ENCODE data around the gene AMIGO2. TPM values are rescaled to one million over a fixed set of nuclear protein-coding genes. Genes with fewer than 3 reads are reported as not detected.

AMIGO2 gene
- total RNA-seq, 6 experiments from 2014 or later, result 0.88 to 4.3 (median 1.9) TPM

GRCh38 chr12:47084172-47084571 lies 4.4 kb upstream of the AMIGO2 start:
- Histone ChIP-seq H3K36me3 (no peaks in the 10 kb centered on the region), H3K27me3 (no peaks in the 10 kb centered on the region), H3K4me1 (no peaks in the 10 kb centered on the region), H3K9me3 (no peaks in the 10 kb centered on the region), H3K4me3 (no peak overlapping the region), H3K27ac (no peak overlapping the region)
- no peak for TF ChIP-seq CTCF (IDR thresholded peaks at IDR 0.05)
- TF ChIP-seq POLR2A (IDR thresholded peaks at IDR 0.05), result no peak
- ATAC-seq (no peak), DNase-seq (no peak)
- WGBS (ENCODE audit: insufficient coverage, low coverage, low lambda C conversion rate, missing lambda C conversion rate), result 64% methylated on average over 1 of the region's 1 CpG
- intact Hi-C loops (cut with DNase I), result no loop called here

- 55% methylated on average over 7 of the region's 7 CpGs for WGBS (ENCODE audit: insufficient coverage, low coverage, low lambda C conversion rate, missing lambda C conversion rate)
- no peak for DNase-seq
- Histone ChIP-seq H3K4me1 (peaks cover 0 to 5% (median 2%) of the 10 kb centered on the region in 4 donors), H3K9me3 (no peaks in the 10 kb centered on the region), H3K4me3 (no peak overlapping the region), H3K36me3 (no peaks in the 10 kb centered on the region), H3K27me3 (no peaks in the 10 kb centered on the region), H3K27ac (no peak overlapping the region)
- ATAC-seq, result no peak
- TF ChIP-seq CTCF (IDR thresholded peaks at IDR 0.05), result no peak
- no peak for TF ChIP-seq POLR2A (IDR thresholded peaks at IDR 0.05)
- intact Hi-C loops (cut with DNase I), result no loop called here
These were observed 3.2 kb upstream of the AMIGO2 start for GRCh38 chr12:47082796-47083621.

GRCh38 chr12:47082283-47082682 lies 2.5 kb upstream of the AMIGO2 start:
- TF ChIP-seq CTCF (IDR thresholded peaks at IDR 0.05) (no peak), POLR2A (IDR thresholded peaks at IDR 0.05) (no peak)
- intact Hi-C loops (cut with DNase I), result no loop called here
- DNase-seq, result no peak

GRCh38 chr12:47080725-47081502 lies 1.2 kb upstream of the AMIGO2 start:
- intact Hi-C loops (cut with DNase I), result no loop called here
- Histone ChIP-seq H3K4me1 (peaks cover 0 to 5% (median 2%) of the 10 kb centered on the region in 4 donors), H3K4me3 (peak overlapping the region; percentile 51 to 68 (median 54)), H3K27ac (peak overlapping the region; percentile 69 to 79 (median 77)), H3K9me3 (no peaks in the 10 kb centered on the region), H3K36me3 (no peaks in the 10 kb centered on the region), H3K27me3 (no peaks in the 10 kb centered on the region)
- no peak for TF ChIP-seq POLR2A (IDR thresholded peaks at IDR 0.05)
- no peak for TF ChIP-seq CTCF (IDR thresholded peaks at IDR 0.05)
- DNase-seq (peak; percentile 57 to 72 (median 66)), ATAC-seq (peak; percentile 32 to 45 (median 38))
- 27% methylated on average over 26 of the region's 26 CpGs for WGBS (ENCODE audit: insufficient coverage, low coverage, low lambda C conversion rate, missing lambda C conversion rate)

More at GRCh38 chr12:47082283-47082682, 2.5 kb upstream of the AMIGO2 start:
- H3K27ac ChIP-seq, result no peak overlapping the region
- H3K36me3 ChIP-seq, result no peaks in the 10 kb centered on the region
- H3K27me3 ChIP-seq, result no peaks in the 10 kb centered on the region
- H3K4me3 ChIP-seq, result no peak overlapping the region
- no peaks in the 10 kb centered on the region for H3K9me3 ChIP-seq
- peaks cover 0 to 5% (median 2%) of the 10 kb centered on the region in 4 donors for H3K4me1 ChIP-seq
- WGBS (ENCODE audit: insufficient coverage, low coverage, low lambda C conversion rate, missing lambda C conversion rate), result 71% methylated on average over 3 of the region's 3 CpGs
- ATAC-seq, result no peak
